GM13977 (cell line): ENCODE results near the gene DROSHA.

Experiments used
- DNase-seq: peaks from one replicate; pipeline ENCODE4 v3.0.0; 2012; ENCODE audit warnings: low spot score
- in situ Hi-C: fragments of 300-500 bp; cut with MboI; formaldehyde crosslinking; loops from one replicate; pipeline ENCODE4 v1.12.0; 2022; ENCODE audit warnings: low sequenced_read_pairs, low pct_unique_long_range_greater_than_20kb, mixed read lengths, inconsistent platforms; ENCODE audit not compliant: unreplicated experiment
- TF ChIP-seq, protein P1 (sequence below): IDR thresholded peaks from 2 replicates; pipeline ENCODE4 v1.5.1; 2012; ENCODE audit warnings: mild to moderate bottlenecking, control low read depth; ENCODE audit not compliant: insufficient read depth; ENCODE audit errors: extremely low read depth, missing control alignments

Gene DROSHA

GRCh38 chr5:31504529-31504928 is 27.4 kb downstream of the DROSHA start:
- TF ChIP-seq, protein P1, sequence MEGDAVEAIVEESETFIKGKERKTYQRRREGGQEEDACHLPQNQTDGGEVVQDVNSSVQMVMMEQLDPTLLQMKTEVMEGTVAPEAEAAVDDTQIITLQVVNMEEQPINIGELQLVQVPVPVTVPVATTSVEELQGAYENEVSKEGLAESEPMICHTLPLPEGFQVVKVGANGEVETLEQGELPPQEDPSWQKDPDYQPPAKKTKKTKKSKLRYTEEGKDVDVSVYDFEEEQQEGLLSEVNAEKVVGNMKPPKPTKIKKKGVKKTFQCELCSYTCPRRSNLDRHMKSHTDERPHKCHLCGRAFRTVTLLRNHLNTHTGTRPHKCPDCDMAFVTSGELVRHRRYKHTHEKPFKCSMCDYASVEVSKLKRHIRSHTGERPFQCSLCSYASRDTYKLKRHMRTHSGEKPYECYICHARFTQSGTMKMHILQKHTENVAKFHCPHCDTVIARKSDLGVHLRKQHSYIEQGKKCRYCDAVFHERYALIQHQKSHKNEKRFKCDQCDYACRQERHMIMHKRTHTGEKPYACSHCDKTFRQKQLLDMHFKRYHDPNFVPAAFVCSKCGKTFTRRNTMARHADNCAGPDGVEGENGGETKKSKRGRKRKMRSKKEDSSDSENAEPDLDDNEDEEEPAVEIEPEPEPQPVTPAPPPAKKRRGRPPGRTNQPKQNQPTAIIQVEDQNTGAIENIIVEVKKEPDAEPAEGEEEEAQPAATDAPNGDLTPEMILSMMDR = no peak
- DNase-seq = no peak
- in situ Hi-C loops = no loop called here

- no peak for DNase-seq
- in situ Hi-C loops = no loop called here
- TF ChIP-seq, protein P1 = no peak
Observed at GRCh38 chr5:31502506-31502905, 29.4 kb downstream of the DROSHA start.

- in situ Hi-C loops = no loop called here
- TF ChIP-seq, protein P1 = no peak
- no peak for DNase-seq
Observed at GRCh38 chr5:31500256-31500655, 31.6 kb downstream of the DROSHA start.

GRCh38 chr5:31496891-31497290 is 35.0 kb downstream of the DROSHA start:
- DNase-seq = no peak
- TF ChIP-seq, protein P1 = no peak
- in situ Hi-C loops = no loop called here

DNA sequence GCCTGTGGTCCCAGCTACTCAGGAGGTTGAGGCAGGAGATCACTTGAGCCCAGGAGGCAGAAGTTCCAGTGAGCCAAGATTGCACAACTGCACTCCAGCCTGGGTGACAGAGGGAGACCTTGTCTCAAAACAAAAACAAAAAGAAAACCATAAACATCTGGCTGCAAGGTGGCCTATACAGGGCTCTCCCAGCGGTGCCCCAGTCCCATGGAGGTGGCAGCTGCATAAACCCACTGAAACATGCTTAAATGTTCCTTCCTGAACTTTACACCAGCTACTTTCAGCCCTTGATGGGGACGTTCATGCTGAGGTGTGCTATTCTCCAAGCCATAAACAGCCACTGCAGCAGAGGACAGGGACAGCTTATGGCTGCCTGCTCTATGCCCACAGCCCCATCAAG is 35.6 kb downstream of the DROSHA start:
- in situ Hi-C loops = no loop called here
- TF ChIP-seq, protein P1 = no peak
- no peak for DNase-seq

DNA sequence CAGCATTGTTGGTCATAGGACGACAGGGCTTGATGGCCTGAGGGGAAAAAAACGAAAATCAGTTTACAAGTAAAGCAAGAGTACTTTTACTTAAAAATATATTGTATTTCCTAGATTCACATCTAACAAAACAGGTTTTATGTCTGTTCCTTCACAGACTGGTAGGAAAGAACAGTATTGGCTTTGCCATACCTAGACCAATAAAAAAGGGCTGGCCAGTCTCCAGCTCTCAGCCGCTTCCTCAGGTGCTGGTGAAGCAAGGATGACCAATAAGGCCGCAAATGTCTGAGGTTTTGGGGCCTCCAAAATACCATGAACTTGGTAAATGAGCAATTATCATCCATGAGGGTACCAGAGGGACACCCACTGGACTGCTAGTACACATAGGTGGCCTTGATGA is 36.6 kb downstream of the DROSHA start:
- TF ChIP-seq, protein P1 = no peak
- in situ Hi-C loops = no loop called here
- DNase-seq = no peak

DNA sequence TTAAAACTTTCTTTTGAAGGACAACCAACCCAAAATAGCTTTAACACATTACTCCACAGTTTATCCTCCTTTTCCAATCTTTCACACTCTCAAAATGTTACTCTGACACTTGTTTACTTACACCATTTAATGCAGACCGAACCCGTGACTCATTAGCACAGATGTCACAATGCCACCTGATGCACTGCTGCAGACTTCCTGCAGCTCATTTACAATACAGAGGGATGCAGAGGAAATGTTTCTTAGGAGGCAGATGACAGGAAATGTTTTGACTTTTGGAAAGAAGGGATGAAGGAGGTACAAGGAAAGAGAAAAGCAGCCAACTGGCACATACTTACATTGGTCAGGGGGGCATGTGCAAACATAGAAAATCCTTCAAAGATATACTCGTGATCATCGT is 39.0 kb downstream of the DROSHA start:
- DNase-seq = no peak
- TF ChIP-seq, protein P1 = no peak
- in situ Hi-C loops = no loop called here
